Measurements from ENCODE around the gene TEX14.
"Not testable (repeated sequence)": the region's sequence is repeated elsewhere in the genome, so short reads cannot be mapped to it uniquely, and the experiment has no call there.

Gene TEX14

GRCh38 chr17:58679263-58680037, 12.4 kb downstream of the TEX14 start:
- H3K4me3 ChIP-seq (ENCODE audit: low read depth, low read length): no peak overlapping the region
- no peak for TF ChIP-seq CTCF (conservative IDR thresholded peaks at IDR 0.05; ENCODE audit: low read depth, low read length)
- DNase-seq (ENCODE audit: low read depth): peak; percentile 87

- DNase-seq (ENCODE audit: low read depth); H3K4me3 ChIP-seq (ENCODE audit: low read depth, low read length): not testable (repeated sequence)
These were observed 13.6 kb downstream of the TEX14 start for GRCh38 chr17:58678287-58678686.

- no peak overlapping the region for H3K4me3 ChIP-seq (ENCODE audit: low read depth, low read length)
- DNase-seq (ENCODE audit: low read depth): peak; percentile 80
- TF ChIP-seq CTCF (conservative IDR thresholded peaks at IDR 0.05; ENCODE audit: low read depth, low read length): no peak
These were observed 14.5 kb downstream of the TEX14 start for GRCh38 chr17:58677194-58677880.

- H3K4me3 ChIP-seq (ENCODE audit: low read depth, low read length): no peak overlapping the region
- TF ChIP-seq CTCF (conservative IDR thresholded peaks at IDR 0.05; ENCODE audit: low read depth, low read length): no peak
- DNase-seq (ENCODE audit: low read depth): no peak
These were observed 19.9 kb downstream of the TEX14 start for GRCh38 chr17:58671969-58672368.

- TF ChIP-seq CTCF (conservative IDR thresholded peaks at IDR 0.05; ENCODE audit: low read depth, low read length): no peak
- no peak overlapping the region for H3K4me3 ChIP-seq (ENCODE audit: low read depth, low read length)
- DNase-seq (ENCODE audit: low read depth): no peak
These were observed 22.0 kb downstream of the TEX14 start for GRCh38 chr17:58669853-58670252.

GRCh38 chr17:58668598-58668935, 23.3 kb downstream of the TEX14 start:
- TF ChIP-seq CTCF (conservative IDR thresholded peaks at IDR 0.05; ENCODE audit: low read depth, low read length): no peak
- H3K4me3 ChIP-seq (ENCODE audit: low read depth, low read length): no peak overlapping the region
- DNase-seq (ENCODE audit: low read depth): no peak

GRCh38 chr17:58667934-58668597, 23.8 kb downstream of the TEX14 start:
- H3K4me3 ChIP-seq (ENCODE audit: low read depth, low read length): no peak overlapping the region
- DNase-seq (ENCODE audit: low read depth): peak; percentile 29
- no peak for TF ChIP-seq CTCF (conservative IDR thresholded peaks at IDR 0.05; ENCODE audit: low read depth, low read length)

Measured in choroid plexus epithelial cell (primary cell).